Neural progenitor cell (in vitro differentiated cells): Measurements from ENCODE around the gene MYO1D. TPM values are rescaled to one million over a fixed set of nuclear protein-coding genes. Genes with fewer than 3 reads are reported as not detected.
"Not testable (repeated sequence)": the region's sequence is repeated elsewhere in the genome, so short reads cannot be mapped to it uniquely, and the experiment has no call there.

Experiments
- DNase-seq: peaks from one replicate; pipeline ENCODE4 v3.0.0-alpha.2; 2016; ENCODE audit warnings: low spot score
- H2AFZ ChIP-seq: fragments of 200-600 bp; sonication (generic); replicated peaks from 2 replicates; pipeline ENCODE4 v1.6.1; 2016; ENCODE audit warnings: antibody characterized with exemption
- H3F3A ChIP-seq: fragments of 200-600 bp; sonication (generic); 2 replicates; pipeline ENCODE4 v1.6.1; 2016; ENCODE audit warnings: antibody characterized with exemption, low read depth
- H3K27ac ChIP-seq: fragments of 200-600 bp; sonication (generic); 2 replicates; pipeline ENCODE4 v1.5.1; 2016; ENCODE audit warnings: mild to moderate bottlenecking
- H3K27me3 ChIP-seq: fragments of 200-600 bp; sonication (generic); 2 replicates; pipeline ENCODE4 v1.6.1; 2016; ENCODE audit warnings: mild to moderate bottlenecking, moderate library complexity
- H3K36me3 ChIP-seq: fragments of 200-600 bp; sonication (generic); 2 replicates; pipeline ENCODE4 v1.5.1; 2016
- H3K4me1 ChIP-seq: fragments of 200-600 bp; sonication (generic); 2 replicates; pipeline ENCODE4 v1.6.1; 2016; ENCODE audit warnings: mixed run types
- H3K4me2 ChIP-seq: fragments of 200-600 bp; sonication (generic); 2 replicates; pipeline ENCODE4 v1.6.1; 2016
- H3K4me3 ChIP-seq: fragments of 200-600 bp; sonication (generic); 2 replicates; pipeline ENCODE4 v1.5.1; 2016
- H3K79me2 ChIP-seq: fragments of 200-600 bp; sonication (generic); 2 replicates; pipeline ENCODE4 v1.6.1; 2016; ENCODE audit warnings: low read depth
- H3K9ac ChIP-seq: fragments of 200-600 bp; sonication (generic); 2 replicates; pipeline ENCODE4 v1.6.1; 2016
- H3K9me3 ChIP-seq: fragments of 200-600 bp; sonication (generic); 2 replicates; pipeline ENCODE4 v1.5.1; 2016; ENCODE audit warnings: low read depth
- H4K20me1 ChIP-seq: fragments of 200-600 bp; sonication (generic); 2 replicates; pipeline ENCODE4 v1.6.1; 2016; ENCODE audit warnings: low read depth
- H3K27ac Mint-ChIP-seq: 3 replicates; pipeline ENCODE4 v1.8.0; 2021; ENCODE audit warnings: mixed read lengths
- H3K27me3 Mint-ChIP-seq: 2 replicates; pipeline ENCODE4 v1.8.0; 2022; ENCODE audit warnings: low read depth, mild to moderate bottlenecking, inconsistent platforms, moderate library complexity, mixed read lengths; ENCODE audit not compliant: insufficient read depth
- H3K36me3 Mint-ChIP-seq: 3 replicates; pipeline ENCODE4 v1.8.0; 2021; ENCODE audit warnings: mixed read lengths
- H3K4me1 Mint-ChIP-seq: 3 replicates; pipeline ENCODE4 v1.8.0; 2021; ENCODE audit warnings: mixed read lengths
- H3K4me3 Mint-ChIP-seq: 3 replicates; pipeline ENCODE4 v1.8.0; 2021; ENCODE audit warnings: mild to moderate bottlenecking, moderate library complexity, mixed read lengths
- H3K9me3 Mint-ChIP-seq: 3 replicates; pipeline ENCODE4 v1.8.0; 2020; ENCODE audit warnings: mixed read lengths
- CTCF ChIP-seq: fragments of 200-600 bp; sonication (generic); IDR thresholded peaks from 2 replicates; pipeline ENCODE4 v1.5.1; 2017; ENCODE audit warnings: antibody characterized with exemption, mild to moderate bottlenecking
- EZH2 ChIP-seq: fragments of 200-600 bp; sonication (generic); IDR thresholded peaks from 2 replicates; pipeline ENCODE4 v1.6.1; 2017; ENCODE audit warnings: antibody characterized with exemption, mild to moderate bottlenecking, moderate library complexity
- EZH2phosphoT487 ChIP-seq: fragments of 200-600 bp; sonication (generic); IDR thresholded peaks from 2 replicates; pipeline ENCODE4 v1.6.1; 2017; ENCODE audit warnings: antibody characterized with exemption
- total RNA-seq: library from RNA; depleted of rRNA; stranded (reverse); fragments of >200 nt; gene quantifications from 2 replicates; pipeline ENCODE4 v1.2.3, GENCODE V29; 2015; ENCODE audit warnings: low replicate concordance

The MYO1D gene
- total RNA-seq, 1 donor from 2014 or later = 6.2 TPM

- Histone ChIP-seq H3K79me2 (no peaks in the 10 kb centered on the region), H3K36me3 (no peaks in the 10 kb centered on the region), H3K27ac (no peak overlapping the region), H3F3A (no peaks in the 10 kb centered on the region), H3K4me3 (no peak overlapping the region), H3K27me3 (no peaks in the 10 kb centered on the region), H2AFZ (no peak overlapping the region), H3K9me3 (no peaks in the 10 kb centered on the region), H4K20me1 (no peaks in the 10 kb centered on the region), H3K4me1 (peaks cover 7% of the 10 kb centered on the region), H3K9ac (no peak overlapping the region), H3K4me2 (no peak overlapping the region)
- TF ChIP-seq CTCF = no peak
- no peak for TF ChIP-seq EZH2
- TF ChIP-seq EZH2phosphoT487 = no peak
- H3K9me3 Mint-ChIP-seq = no peaks in the 10 kb centered on the region
- H3K36me3 Mint-ChIP-seq = no peaks in the 10 kb centered on the region
- no peak overlapping the region for H3K4me3 Mint-ChIP-seq
- peaks cover 43% of the 10 kb centered on the region for H3K4me1 Mint-ChIP-seq
- H3K27ac Mint-ChIP-seq = no peak overlapping the region
- DNase-seq = no peak
- peaks cover 17% of the 10 kb centered on the region for H3K27me3 Mint-ChIP-seq
Observed at GRCh38 chr17:32527146-32527545, 349.8 kb downstream of the MYO1D start.

- DNase-seq = no peak
- no peaks in the 10 kb centered on the region for H4K20me1 ChIP-seq
- Mint-ChIP-seq H3K4me3 (no peak overlapping the region), H3K27me3 (peaks cover 12% of the 10 kb centered on the region), H3K4me1 (peaks cover 47% of the 10 kb centered on the region), H3K9me3 (no peaks in the 10 kb centered on the region), H3K27ac (no peak overlapping the region), H3K36me3 (no peaks in the 10 kb centered on the region)
- H3K9ac ChIP-seq = no peak overlapping the region
- peaks cover 20% of the 10 kb centered on the region for H3K4me1 ChIP-seq
- H3K79me2 ChIP-seq = no peaks in the 10 kb centered on the region
- no peak overlapping the region for H2AFZ ChIP-seq
- no peak overlapping the region for H3K4me2 ChIP-seq
- H3K27me3 ChIP-seq = no peaks in the 10 kb centered on the region
- no peaks in the 10 kb centered on the region for H3K9me3 ChIP-seq
- no peak for TF ChIP-seq EZH2
- no peak for TF ChIP-seq CTCF
- TF ChIP-seq EZH2phosphoT487 = no peak
- no peaks in the 10 kb centered on the region for H3K36me3 ChIP-seq
- H3K27ac ChIP-seq = no peak overlapping the region
- no peak overlapping the region for H3K4me3 ChIP-seq
- peaks cover 16% of the 10 kb centered on the region for H3F3A ChIP-seq
Observed at GRCh38 chr17:32525122-32525521, 351.8 kb downstream of the MYO1D start.

GRCh38 chr17:32524553-32524880 lies 352.4 kb downstream of the MYO1D start:
- not testable (repeated sequence) for H3K9me3 Mint-ChIP-seq, H3K36me3 Mint-ChIP-seq, H3K27me3 ChIP-seq, H3K4me3 ChIP-seq, H3K79me2 ChIP-seq, H3K9ac ChIP-seq, H3K27ac ChIP-seq, H2AFZ ChIP-seq, H3K9me3 ChIP-seq, H3K27ac Mint-ChIP-seq, H3K4me3 Mint-ChIP-seq, DNase-seq, H3K4me2 ChIP-seq, H3K36me3 ChIP-seq, H4K20me1 ChIP-seq
- Mint-ChIP-seq H3K4me1 (peaks cover 53% of the 10 kb centered on the region), H3K27me3 (peaks cover 12% of the 10 kb centered on the region)
- peaks cover 26% of the 10 kb centered on the region for H3K4me1 ChIP-seq
- H3F3A ChIP-seq = peaks cover 22% of the 10 kb centered on the region

GRCh38 chr17:32523827-32524552 lies 352.9 kb downstream of the MYO1D start:
- Histone ChIP-seq H3K4me1 (peaks cover 27% of the 10 kb centered on the region), H3K27me3 (no peaks in the 10 kb centered on the region), H3K27ac (no peak overlapping the region), H3K4me2 (no peak overlapping the region), H4K20me1 (no peaks in the 10 kb centered on the region), H3K36me3 (no peaks in the 10 kb centered on the region), H3F3A (peaks cover 24% of the 10 kb centered on the region), H3K9ac (no peak overlapping the region), H2AFZ (no peak overlapping the region), H3K4me3 (no peak overlapping the region), H3K79me2 (no peaks in the 10 kb centered on the region), H3K9me3 (no peaks in the 10 kb centered on the region)
- Mint-ChIP-seq H3K4me3 (no peak overlapping the region), H3K36me3 (no peaks in the 10 kb centered on the region), H3K27me3 (peaks cover 11% of the 10 kb centered on the region), H3K27ac (peak overlapping the region; percentile 72), H3K9me3 (no peaks in the 10 kb centered on the region), H3K4me1 (peaks cover 53% of the 10 kb centered on the region)
- no peak for TF ChIP-seq EZH2phosphoT487
- TF ChIP-seq EZH2 = no peak
- no peak for TF ChIP-seq CTCF
- DNase-seq = no peak
